BLaER1 treated with 17β-estradiol and CSF1 and Interleukin-3, amounts not matched to agents 10 nM and 100 nM (cell line): Measurements from ENCODE around the gene PLCB3.

Experiments
- H3K27ac ChIP-seq, 11 experiments: shearing (Covaris generic); formaldehyde crosslinking; 2 replicates each; pipeline ENCODE4 v1.8.1; 2022
- H3K27me3 ChIP-seq, 11 experiments: shearing (Covaris generic); formaldehyde crosslinking; 2 replicates each; pipeline ENCODE4 v1.8.1; 2022
- H3K36me3 ChIP-seq, 11 experiments: shearing (Covaris generic); formaldehyde crosslinking; 2 replicates each; pipeline ENCODE4 v1.8.1; 2022
- H3K4me1 ChIP-seq, 10 experiments: shearing (Covaris generic); formaldehyde crosslinking; 2 replicates each; pipeline ENCODE4 v1.8.1; 2022
- H3K4me2 ChIP-seq, 11 experiments: shearing (Covaris generic); formaldehyde crosslinking; 2 replicates each; pipeline ENCODE4 v1.8.1; 2022
- H3K4me3 ChIP-seq, 10 experiments: shearing (Covaris generic); formaldehyde crosslinking; 2 replicates each; pipeline ENCODE4 v1.8.1; 2022
- H3K9ac ChIP-seq, 11 experiments: shearing (Covaris generic); formaldehyde crosslinking; 2 replicates each; pipeline ENCODE4 v1.8.1; 2022
- H3K9me3 ChIP-seq, 11 experiments: shearing (Covaris generic); formaldehyde crosslinking; replicated peaks in 1 of 11; 2 replicates each; pipeline ENCODE4 v1.8.1; 2022
- H4K20me1 ChIP-seq, 11 experiments: shearing (Covaris generic); formaldehyde crosslinking; 2 replicates each; pipeline ENCODE4 v1.8.1; 2022
- Cebpa-rat ChIP-seq, 11 experiments: shearing (Covaris generic); IDR thresholded peaks; 2 replicates each; pipeline ENCODE4 v1.8.1; 2022

Gene PLCB3

DNA sequence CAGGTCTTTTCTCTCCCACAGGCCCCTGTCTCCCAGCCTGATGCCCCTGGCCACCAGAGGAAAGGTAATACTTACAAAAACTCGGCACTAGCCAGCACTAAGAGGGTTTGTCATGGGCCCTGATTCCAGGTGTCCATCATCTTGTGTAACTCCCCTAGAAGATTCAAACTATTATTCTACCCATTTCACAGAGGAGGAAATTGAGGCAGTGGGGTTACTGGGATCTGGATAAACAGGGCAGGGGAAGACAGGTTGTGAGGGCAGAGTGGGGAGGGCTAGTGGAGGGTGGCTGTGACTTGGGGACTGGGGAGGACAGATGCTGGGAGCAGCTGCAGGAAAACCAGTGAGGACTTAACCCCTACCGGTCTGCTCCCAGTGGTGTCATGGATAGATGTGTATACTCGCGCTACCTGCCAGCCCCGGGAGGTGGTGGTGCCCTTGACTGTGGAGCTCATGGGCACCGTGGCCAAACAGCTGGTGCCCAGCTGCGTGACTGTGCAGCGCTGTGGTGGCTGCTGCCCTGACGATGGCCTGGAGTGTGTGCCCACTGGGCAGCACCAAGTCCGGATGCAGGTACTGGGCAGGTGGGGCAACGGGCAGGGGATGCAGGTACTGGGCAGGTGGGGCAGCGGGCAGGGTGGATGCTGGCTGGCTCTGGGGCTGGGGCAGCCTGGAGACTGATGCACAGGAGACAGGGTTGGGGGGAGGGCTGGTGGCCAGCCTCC, 15.7 kb upstream of the PLCB3 start:
- peak overlapping the region in 6 of 11 experiments; percentile 40 to 70 (median 66); a peak in 7 of 22 replicates for H3K27ac ChIP-seq

DNA sequence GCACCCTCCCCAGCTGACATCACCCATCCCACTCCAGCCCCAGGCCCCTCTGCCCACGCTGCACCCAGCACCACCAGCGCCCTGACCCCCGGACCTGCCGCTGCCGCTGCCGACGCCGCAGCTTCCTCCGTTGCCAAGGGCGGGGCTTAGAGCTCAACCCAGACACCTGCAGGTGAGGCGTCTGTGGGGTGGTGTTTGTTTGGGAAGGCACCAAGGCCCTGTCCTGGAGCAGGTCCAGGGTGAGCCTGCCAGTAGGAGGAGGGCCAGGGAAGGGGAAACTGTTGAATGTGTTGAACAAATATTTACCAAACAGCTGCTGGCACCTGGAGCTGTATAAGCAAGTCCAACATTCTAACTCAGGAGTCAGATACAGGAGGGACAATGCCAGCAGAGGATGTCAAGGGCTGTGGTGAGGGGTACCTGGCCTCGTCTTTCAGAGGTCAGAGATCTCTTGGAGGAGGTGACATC, 13.8 kb upstream of the PLCB3 start:
- TF ChIP-seq Cebpa-rat (IDR thresholded peaks at IDR 0.05): no peak
- H3K4me2 ChIP-seq: peak overlapping the region; percentile 2 to 99 (median 50); a peak in 20 of 22 replicates

More for the DNA sequence above, 15.7 kb upstream of the PLCB3 start:
- Histone ChIP-seq H4K20me1 (peaks cover 0 to 28% (median 11%) of the 10 kb centered on the region in 11 experiments; a peak in 10 of 22 replicates), H3K4me3 (peak overlapping the region; percentile 67 to 84 (median 72)), H3K27me3 (no peaks in the 10 kb centered on the region), H3K36me3 (peaks cover 13 to 38% (median 23%) of the 10 kb centered on the region in 11 experiments; a peak in 21 of 22 replicates), H3K9me3 (no peaks in the 10 kb centered on the region), H3K4me2 (peak overlapping the region; percentile 93 to 99 (median 97)), H3K9ac (peak overlapping the region; percentile 66 to 83 (median 77); a peak in 21 of 22 replicates), H3K4me1 (peaks cover 83 to 90% (median 88%) of the 10 kb centered on the region in 10 experiments)
- no peak for TF ChIP-seq Cebpa-rat (IDR thresholded peaks at IDR 0.05)

DNA sequence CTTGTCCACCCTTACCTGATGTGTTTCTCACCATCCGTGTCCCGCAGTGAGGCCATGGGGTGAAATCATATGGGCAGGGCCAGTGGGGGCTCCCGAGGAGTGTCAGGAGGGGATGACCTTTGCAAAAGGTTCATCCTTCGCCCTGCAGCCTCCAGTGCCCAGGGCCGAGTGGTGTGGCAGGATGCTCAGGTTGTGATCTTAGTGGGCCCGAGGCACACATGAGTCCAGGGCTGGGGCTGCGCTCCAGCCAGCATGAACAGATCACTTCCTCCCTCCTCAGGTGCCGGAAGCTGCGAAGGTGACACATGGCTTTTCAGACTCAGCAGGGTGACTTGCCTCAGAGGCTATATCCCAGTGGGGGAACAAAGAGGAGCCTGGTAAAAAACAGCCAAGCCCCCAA, 13.3 kb upstream of the PLCB3 start:
- Histone ChIP-seq H3K36me3 (peaks cover 14 to 44% (median 27%) of the 10 kb centered on the region in 11 experiments), H3K4me1 (peaks cover 71 to 78% (median 77%) of the 10 kb centered on the region in 10 experiments), H3K4me2 (peak overlapping the region; percentile 2 to 99 (median 50); a peak in 20 of 22 replicates), H3K9me3 (no peaks in the 10 kb centered on the region), H4K20me1 (peaks cover 5 to 35% (median 19%) of the 10 kb centered on the region in 11 experiments; a peak in 20 of 22 replicates), H3K9ac (peak overlapping the region in 10 of 11 experiments; percentile 26 to 95 (median 50); a peak in 17 of 22 replicates), H3K27ac (peak overlapping the region in 8 of 11 experiments; percentile 42 to 96 (median 54); a peak in 14 of 22 replicates), H3K4me3 (no peak overlapping the region), H3K27me3 (no peaks in the 10 kb centered on the region)
- no peak for TF ChIP-seq Cebpa-rat (IDR thresholded peaks at IDR 0.05)

More for the DNA sequence above, 13.8 kb upstream of the PLCB3 start:
- Histone ChIP-seq H3K4me1 (peaks cover 71 to 78% (median 77%) of the 10 kb centered on the region in 10 experiments), H3K27me3 (no peaks in the 10 kb centered on the region), H3K9me3 (no peaks in the 10 kb centered on the region), H3K4me3 (no peak overlapping the region), H3K36me3 (peaks cover 13 to 39% (median 24%) of the 10 kb centered on the region in 11 experiments; a peak in 21 of 22 replicates), H4K20me1 (peaks cover 0 to 30% (median 14%) of the 10 kb centered on the region in 11 experiments; a peak in 14 of 22 replicates), H3K9ac (peak overlapping the region in 9 of 11 experiments; percentile 26 to 95 (median 53); a peak in 12 of 22 replicates), H3K27ac (peak overlapping the region in 7 of 11 experiments; percentile 30 to 94 (median 46); a peak in 9 of 22 replicates)

DNA sequence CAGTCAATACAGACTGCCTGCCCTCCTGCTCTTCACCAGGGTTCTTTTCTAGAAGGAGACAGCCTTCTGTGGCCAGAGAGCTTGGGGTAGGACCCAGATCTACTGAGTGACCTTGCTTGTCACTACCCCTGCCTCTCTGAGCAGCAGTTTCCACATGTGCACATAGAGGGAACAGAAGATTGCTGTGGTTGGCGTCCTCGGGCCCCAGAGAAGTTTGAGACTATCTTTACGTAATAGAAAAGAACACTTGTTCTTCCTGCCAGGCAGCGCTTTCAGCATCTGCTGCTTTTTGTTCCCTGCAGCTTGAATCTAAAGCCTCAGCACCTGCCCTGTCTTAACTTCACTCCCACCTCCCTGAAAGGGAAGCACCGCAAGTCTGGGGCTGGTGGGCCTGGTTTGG, 12.3 kb upstream of the PLCB3 start:
- H3K4me3 ChIP-seq: no peak overlapping the region
- H3K9ac ChIP-seq: peak overlapping the region in 9 of 11 experiments; percentile 26 to 95 (median 55); a peak in 13 of 22 replicates
- no peaks in the 10 kb centered on the region for H3K27me3 ChIP-seq
- H3K4me1 ChIP-seq: peaks cover 71 to 78% (median 77%) of the 10 kb centered on the region in 10 experiments
- H4K20me1 ChIP-seq: peaks cover 14 to 38% (median 28%) of the 10 kb centered on the region in 11 experiments; a peak in 21 of 22 replicates
- TF ChIP-seq Cebpa-rat (IDR thresholded peaks at IDR 0.05): no peak
- peaks cover 23 to 53% (median 36%) of the 10 kb centered on the region in 11 experiments for H3K36me3 ChIP-seq
- H3K4me2 ChIP-seq: peak overlapping the region in 9 of 11 experiments; percentile 36 to 99 (median 97); a peak in 13 of 22 replicates
- no peaks in the 10 kb centered on the region for H3K9me3 ChIP-seq
- H3K27ac ChIP-seq: peak overlapping the region in 9 of 11 experiments; percentile 8 to 96 (median 52); a peak in 14 of 22 replicates

DNA sequence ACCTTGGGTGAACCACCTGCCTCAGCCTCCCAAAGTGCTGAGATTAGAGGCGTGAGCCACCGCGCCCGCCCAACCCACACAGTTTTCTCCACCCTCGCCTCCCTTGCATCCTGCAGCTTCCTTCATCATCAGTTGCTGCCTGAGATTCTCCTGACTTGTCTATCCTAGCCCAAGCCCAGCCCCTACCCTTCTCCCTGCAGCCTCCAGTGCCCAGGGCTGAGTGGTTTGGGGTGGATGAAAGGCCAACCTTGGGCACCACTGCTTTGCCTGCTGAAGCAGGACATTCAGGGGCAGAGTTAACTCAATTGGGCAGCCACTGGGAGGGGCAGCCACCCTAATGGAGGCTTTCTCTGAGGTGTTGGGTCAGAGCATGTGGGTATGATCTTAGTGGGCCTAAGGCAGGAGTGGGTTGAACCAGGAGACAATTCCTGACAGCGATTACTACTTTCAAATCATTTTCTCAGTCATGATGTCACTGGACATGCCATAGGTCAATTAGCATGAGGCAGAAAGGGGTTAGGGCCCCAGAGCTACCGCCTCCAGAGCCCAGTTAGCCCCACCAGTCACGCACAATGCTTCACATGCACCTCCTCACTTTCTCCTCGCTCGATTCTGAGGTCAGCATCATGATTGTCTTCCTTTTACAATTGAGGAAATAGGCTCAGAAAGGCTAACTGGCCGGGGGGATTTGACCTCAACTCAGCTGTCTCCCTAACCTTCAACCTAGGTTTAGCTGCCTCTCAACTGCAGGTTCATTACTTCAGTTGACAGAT, 11.5 kb upstream of the PLCB3 start:
- Histone ChIP-seq H3K27me3 (no peaks in the 10 kb centered on the region), H3K4me3 (peak overlapping the region; percentile 81 to 99 (median 97)), H3K36me3 (peaks cover 28 to 62% (median 42%) of the 10 kb centered on the region in 11 experiments), H3K9ac (peak overlapping the region; percentile 85 to 97 (median 88)), H3K4me2 (peak overlapping the region; percentile 81 to 99 (median 96)), H3K27ac (peak overlapping the region; percentile 85 to 96 (median 93)), H4K20me1 (peaks cover 18 to 45% (median 37%) of the 10 kb centered on the region in 11 experiments; a peak in 21 of 22 replicates), H3K4me1 (peaks cover 78 to 85% (median 84%) of the 10 kb centered on the region in 10 experiments), H3K9me3 (no peaks in the 10 kb centered on the region)
- no peak for TF ChIP-seq Cebpa-rat (IDR thresholded peaks at IDR 0.05)

DNA sequence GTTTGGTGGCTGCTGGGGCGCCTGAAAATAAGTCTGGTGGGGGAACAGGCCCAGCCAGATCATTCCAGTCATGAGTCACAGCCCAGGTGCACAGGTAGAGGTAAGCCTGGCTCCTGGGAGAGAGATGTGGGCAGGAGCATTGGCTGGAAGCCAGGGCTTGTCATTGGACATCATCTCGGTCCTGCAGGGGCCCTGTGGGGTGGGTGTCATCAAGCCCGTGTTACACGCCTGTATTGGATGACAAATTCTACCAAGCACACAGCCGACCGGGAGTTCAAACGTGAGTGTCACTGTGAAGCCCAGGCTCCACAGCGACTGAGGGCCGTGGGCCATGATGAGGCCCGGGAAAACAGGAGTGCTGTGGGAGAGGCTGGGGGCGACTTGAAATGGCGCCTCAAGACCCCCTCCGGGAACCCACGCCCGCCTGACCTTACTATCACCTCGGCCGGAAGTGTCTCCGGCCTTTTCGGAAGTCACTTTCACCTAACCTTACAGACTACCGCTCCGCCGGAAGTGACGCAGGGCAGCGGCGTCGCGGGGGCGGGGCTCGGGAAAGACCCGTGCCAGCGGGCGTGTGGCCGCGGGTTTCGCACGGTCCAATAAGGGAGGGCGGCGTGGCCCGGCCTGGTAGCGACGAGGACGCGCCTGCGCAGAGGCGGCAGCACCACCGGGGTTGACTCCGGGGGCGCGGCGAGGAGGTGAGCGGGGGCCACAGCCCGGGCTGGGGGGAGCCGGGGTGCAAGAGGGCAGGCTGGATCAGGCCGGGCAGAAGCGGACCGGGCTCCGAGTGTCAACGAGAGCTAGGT, 10.7 kb upstream of the PLCB3 start, which contains the start of gene FKBP2:
FKBP2 (plus strand) TSS at position 661 of the 806 bp plus-strand sequence. CDS start 1,293 bp downstream, outside the sequence.
- Histone ChIP-seq H4K20me1 (peaks cover 13 to 47% (median 38%) of the 10 kb centered on the region in 11 experiments; a peak in 21 of 22 replicates), H3K4me1 (peaks cover 74 to 82% (median 80%) of the 10 kb centered on the region in 10 experiments), H3K27ac (peak within 1 kb of the TSS; percentile 85 to 96 (median 93)), H3K4me2 (peak within 1 kb of the TSS; percentile 91 to 100 (median 99)), H3K36me3 (peaks cover 28 to 64% (median 42%) of the 10 kb centered on the region in 11 experiments), H3K9ac (peak within 1 kb of the TSS; percentile 85 to 97 (median 90)), H3K9me3 (no peaks in the 10 kb centered on the region), H3K27me3 (no peaks in the 10 kb centered on the region), H3K4me3 (peak within 1 kb of the TSS; percentile 81 to 99 (median 97))
- no peak for TF ChIP-seq Cebpa-rat (IDR thresholded peaks at IDR 0.05)

GRCh38 chr11:64241241-64241490, 10.2 kb upstream of the PLCB3 start:
- TF ChIP-seq Cebpa-rat (IDR thresholded peaks at IDR 0.05): no peak
- H3K9ac ChIP-seq: peak overlapping the region; percentile 85 to 97 (median 88)
- H3K4me1 ChIP-seq: peaks cover 70 to 77% (median 75%) of the 10 kb centered on the region in 10 experiments
- H3K4me2 ChIP-seq: peak overlapping the region; percentile 81 to 99 (median 97); a peak in 20 of 22 replicates
- peak overlapping the region; percentile 81 to 99 (median 97) for H3K4me3 ChIP-seq
- H3K9me3 ChIP-seq: no peaks in the 10 kb centered on the region
- H3K36me3 ChIP-seq: peaks cover 28 to 58% (median 42%) of the 10 kb centered on the region in 11 experiments
- no peaks in the 10 kb centered on the region for H3K27me3 ChIP-seq
- peaks cover 8 to 45% (median 36%) of the 10 kb centered on the region in 11 experiments; a peak in 21 of 22 replicates for H4K20me1 ChIP-seq
- H3K27ac ChIP-seq: peak overlapping the region; percentile 85 to 96 (median 93)
